K562 (cell line): ENCODE results near the gene BGN. TPM values are rescaled to one million over a fixed set of nuclear protein-coding genes. Genes with fewer than 3 reads are reported as not detected.

Source experiments
- ATAC-seq: fragments of 200-7000 bp; cut with Tn5 transposase; 3 replicates; pipeline ENCODE4 v1.9.1; 2020; ENCODE audit warnings: moderate library complexity
- BruUV-seq: library from RNA; stranded (reverse); fragments of 400-500 nt; replicated peaks from 2 replicates; lab custom pipeline; 2021; lab: Mats Ljungman, UMichigan
- CTCF ChIA-PET: fragments of 300-600 bp; formaldehyde crosslinking; extraction: SDS; loops from one replicate; lab custom pipeline; 2021; ENCODE audit warnings: low intra/inter-chr PET ratio; lab: Yijun Ruan, JAX
- POLR2A ChIA-PET: fragments of 300-600, 350-650 bp; sonication (Branson Sonifier 250); formaldehyde crosslinking; extraction: SDS; loops from one replicate; lab custom pipeline; 2021; ENCODE audit warnings: antibody characterized with exemption, inconsistent platforms; lab: Yijun Ruan, JAX
- DNase-seq, 4 experiments: peaks; one replicate each; pipeline versions ENCODE4 v3.0.0 to v3.0.0-alpha.2; 2011 to 2018; ENCODE audit warnings: low spot score in 3 of 4, mixed read lengths in 3 of 4; ENCODE audit errors: extremely low read depth in 1 of 4
- FAIRE-seq: peaks from 2 replicates; lab custom pipeline; 2011; peaks lifted over from hg19 to GRCh38; lab: Jason Lieb, UNC
- H2AFZ ChIP-seq: 2 replicates; pipeline ENCODE4 v1.6.0; 2011; ENCODE audit warnings: low read depth, low read length, control low read depth, inconsistent platforms
- H3K27ac ChIP-seq: fragments of 200-600 bp; 3 replicates; pipeline ENCODE4 v1.8.0; 2011; ENCODE audit warnings: low read depth, mild to moderate bottlenecking, control low read depth, inconsistent platforms, low read length, moderate library complexity, mixed read lengths; ENCODE audit errors: extremely low read depth
- H3K27me3 ChIP-seq, 2 experiments: fragments of 300-600 bp in 1 of 2; 2 replicates in 1 of 2; 3 replicates in 1 of 2; pipeline versions ENCODE4 v1.6.0 to v1.8.0; 2011; ENCODE audit warnings: inconsistent platforms in 2 of 2, low read length in 2 of 2, mild to moderate bottlenecking in 1 of 2, mixed read lengths in 1 of 2, moderate library complexity in 1 of 2; ENCODE audit not compliant: control insufficient read depth in 2 of 2, insufficient read depth in 2 of 2
- H3K36me3 ChIP-seq: fragments of 300-600 bp; 3 replicates; pipeline ENCODE4 v1.8.0; 2011; ENCODE audit warnings: mild to moderate bottlenecking, low read length, inconsistent platforms; ENCODE audit not compliant: control insufficient read depth, insufficient read depth
- H3K4me1 ChIP-seq, 2 experiments: fragments of 200-600 bp in 1 of 2; replicated peaks in 1 of 2; 2 replicates in 1 of 2; 3 replicates in 1 of 2; pipeline versions ENCODE4 v1.5.1 to v1.8.0; 2011; ENCODE audit warnings: inconsistent platforms in 2 of 2, low read length in 2 of 2, mild to moderate bottlenecking in 1 of 2, mixed read lengths in 1 of 2, moderate library complexity in 1 of 2; ENCODE audit not compliant: control insufficient read depth in 2 of 2, insufficient read depth in 2 of 2
- H3K4me2 ChIP-seq: 2 replicates; pipeline ENCODE4 v1.6.1; 2011; ENCODE audit warnings: low read length, control low read depth, inconsistent platforms, mixed read lengths; ENCODE audit not compliant: insufficient read depth
- H3K4me3 ChIP-seq: fragments of 200-600 bp; sonication (generic), shearing (Covaris generic); 2 replicates; pipeline ENCODE4 v1.5.1; 2016; ENCODE audit warnings: control low read depth, inconsistent platforms
- H3K79me2 ChIP-seq: fragments of 200-600 bp; 3 replicates; pipeline ENCODE4 v1.8.0; 2011; ENCODE audit warnings: low read length, inconsistent platforms; ENCODE audit not compliant: control insufficient read depth, insufficient read depth
- H3K9ac ChIP-seq, 2 experiments: 2 replicates each; pipeline versions ENCODE4 v1.6.0 to v1.6.1; 2011; ENCODE audit warnings: low read depth in 2 of 2, low read length in 2 of 2, control low read depth in 1 of 2, inconsistent platforms in 1 of 2, mild to moderate bottlenecking in 1 of 2, mixed read lengths in 1 of 2; ENCODE audit not compliant: insufficient read depth in 1 of 2
- H3K9me1 ChIP-seq: one replicate; pipeline ENCODE4 v1.6.0; 2011; ENCODE audit warnings: inconsistent platforms, mild to moderate bottlenecking, low read length, moderate library complexity; ENCODE audit not compliant: control insufficient read depth, insufficient read depth
- H3K9me3 ChIP-seq: replicated peaks from 2 replicates; pipeline ENCODE4 v1.5.1; 2011; ENCODE audit warnings: low read depth, low read length, inconsistent platforms; ENCODE audit not compliant: control insufficient read depth, insufficient read depth
- H4K20me1 ChIP-seq: replicated peaks from 2 replicates; pipeline ENCODE4 v1.6.1; 2011; ENCODE audit warnings: low read length, inconsistent platforms, mixed read lengths; ENCODE audit not compliant: control insufficient read depth, insufficient read depth
- FOXA3 ChIP-seq, 2 experiments: fragments of 450-650 bp in 1 of 2; sonication (generic) in 1 of 2; formaldehyde crosslinking; IDR thresholded peaks in 1 of 2; conservative IDR thresholded peaks in 1 of 2; 2 replicates each; pipeline versions ENCODE4 v1.4.0 to v1.8.0; 2020 to 2022; ENCODE audit warnings: mild to moderate bottlenecking in 2 of 2, missing genetic modification reagents in 1 of 2
- HNRNPH1 ChIP-seq: fragments of 200-400 bp; formaldehyde crosslinking; optimal IDR thresholded peaks from 2 replicates; pipeline ENCODE3; 2017; ENCODE audit warnings: low read depth, mild to moderate bottlenecking, low read length, moderate library complexity
- ILK ChIP-seq: fragments of 450-650 bp; IDR thresholded peaks from 2 replicates; pipeline ENCODE4 v1.6.1; 2016; ENCODE audit warnings: missing genetic modification characterization, low read depth, mild to moderate bottlenecking, missing compliant biosample characterization, moderate library complexity, borderline replicate concordance
- NFIC ChIP-seq: fragments of 450-650 bp; IDR thresholded peaks from 2 replicates; pipeline ENCODE4 v1.6.1; 2017; ENCODE audit warnings: mild to moderate bottlenecking, inconsistent platforms
- NFRKB ChIP-seq: fragments of 450-650 bp; IDR thresholded peaks from 2 replicates; pipeline ENCODE4 v1.6.1; 2016; ENCODE audit warnings: low read depth
- RBFOX2 ChIP-seq: fragments of 200-400 bp; formaldehyde crosslinking; IDR thresholded peaks from 2 replicates; pipeline ENCODE4 v1.6.1; 2017; ENCODE audit warnings: low read depth, mild to moderate bottlenecking, low read length, moderate library complexity
- RNF2 ChIP-seq: sonication (generic); IDR thresholded peaks from 2 replicates; pipeline ENCODE4 v1.6.1; 2016
- SP2 ChIP-seq: IDR thresholded peaks from 2 replicates; pipeline ENCODE4 v1.6.1; 2011; ENCODE audit warnings: mild to moderate bottlenecking, low read depth, low read length, moderate library complexity; ENCODE audit not compliant: poor library complexity, severe bottlenecking; ENCODE audit errors: extremely low read depth
- ZNF766 ChIP-seq: fragments of 200-800 bp; sonication (Bioruptor generic); conservative IDR thresholded peaks from 2 replicates; pipeline ENCODE4 v1.6.1; 2016; ENCODE audit warnings: missing genetic modification characterization, missing compliant biosample characterization
- whole genome bisulfite sequencing: fragments of 100-300 bp; shearing (Covaris generic); methylation state at CpG from one replicate; pipeline ENCODE4 v1.1.6; 2016; ENCODE audit warnings: low coverage, mixed read lengths; ENCODE audit not compliant: insufficient coverage; ENCODE audit errors: missing lambda C conversion rate; 5-methylcytosine and 5-hydroxymethylcytosine counted together
- in situ Hi-C: fragments of 300-500 bp; cut with MboI; formaldehyde crosslinking; loops from 4 replicates; pipeline ENCODE4 v1.15.0; 2018; ENCODE audit warnings: inconsistent platforms, mixed read lengths
- intact Hi-C: fragments of 100-400 bp; cut with micrococcal nuclease; formaldehyde crosslinking; loops from 2 replicates; pipeline ENCODE4 v1.14.2; 2022
- polyA plus RNA-seq, 8 experiments: library from polyadenylated mRNA; depleted of rRNA in 4 of 8; stranded (reverse) in 5 of 8; unstranded in 3 of 8; fragments of >200 nt; fragmentation: Nextera tagmentation in 2 of 8; fragmentation: Illumina TruSeq in 1 of 8; extraction: Ambion mirVana in 2 of 8; extraction: Trizol in 1 of 8; gene quantifications; 2 replicates each; pipeline versions ENCODE4 v1.2.1 to v1.2.3, GENCODE V29; 2011 to 2014; ENCODE audit warnings: inconsistent platforms in 1 of 8, missing spikeins in 1 of 8
- total RNA-seq, 7 experiments: library from RNA; depleted of rRNA in 6 of 7; stranded (reverse); fragments of >200 nt in 6 of 7; fragmentation: Illumina TruSeq in 2 of 7; extraction: Trizol in 2 of 7; gene quantifications; 2 replicates each; pipeline versions ENCODE4 v1.2.1 to v1.2.3, GENCODE V29; 2011 to 2021; ENCODE audit warnings: low replicate concordance in 1 of 7
- TF ChIP-seq, protein P1 (sequence below): fragments of 450-650 bp; IDR thresholded peaks from 2 replicates; pipeline ENCODE4 v1.7.0; 2016; ENCODE audit warnings: borderline replicate concordance

Gene BGN
- total and polyA plus RNA-seq, 9 of the 15 experiments (the other 6 are each of a cell fraction or from before 2014, with no cell fraction given) = 0.11 TPM; not detected in 8

DNA sequence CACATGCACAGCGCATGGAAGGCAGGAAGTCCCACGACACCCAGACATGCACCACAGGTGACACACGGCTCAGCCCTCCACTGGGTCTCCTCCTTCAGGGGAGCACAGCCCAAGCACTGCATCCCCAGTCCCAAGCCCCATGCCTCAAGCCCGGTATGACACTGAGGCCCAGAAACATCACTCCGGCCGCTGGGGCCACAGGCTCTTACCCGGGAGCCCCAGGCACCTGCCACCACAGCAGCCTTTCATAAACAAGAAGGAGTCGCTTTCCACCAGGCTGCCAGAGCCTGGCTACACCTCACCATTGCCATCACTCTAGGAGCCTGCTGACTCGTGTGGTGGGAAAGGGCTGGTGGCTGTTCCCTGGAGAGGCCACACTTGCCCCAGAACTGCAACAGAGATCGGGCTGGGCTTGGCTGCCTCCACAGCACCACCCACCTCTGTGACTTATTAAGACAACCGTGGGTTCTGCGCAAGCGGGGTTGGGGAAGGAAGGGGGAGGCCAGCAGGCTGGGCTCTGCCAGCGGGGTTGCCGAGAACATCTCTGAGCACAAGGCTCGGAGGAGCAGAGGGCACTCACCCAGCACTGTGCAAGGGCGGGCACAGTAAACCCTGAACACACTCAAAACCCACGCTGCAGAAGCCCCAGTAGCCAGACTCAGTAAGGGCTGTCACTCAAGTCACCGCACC is 28.9 kb upstream of the BGN start:
- CTCF ChIA-PET = no interaction called here
- TF ChIP-seq RBFOX2 (peak; percentile 44; the same call in 1 of the 2 replicates), NFRKB (no peak)
- TF ChIP-seq, all 486 proteins: peak for 1

DNA sequence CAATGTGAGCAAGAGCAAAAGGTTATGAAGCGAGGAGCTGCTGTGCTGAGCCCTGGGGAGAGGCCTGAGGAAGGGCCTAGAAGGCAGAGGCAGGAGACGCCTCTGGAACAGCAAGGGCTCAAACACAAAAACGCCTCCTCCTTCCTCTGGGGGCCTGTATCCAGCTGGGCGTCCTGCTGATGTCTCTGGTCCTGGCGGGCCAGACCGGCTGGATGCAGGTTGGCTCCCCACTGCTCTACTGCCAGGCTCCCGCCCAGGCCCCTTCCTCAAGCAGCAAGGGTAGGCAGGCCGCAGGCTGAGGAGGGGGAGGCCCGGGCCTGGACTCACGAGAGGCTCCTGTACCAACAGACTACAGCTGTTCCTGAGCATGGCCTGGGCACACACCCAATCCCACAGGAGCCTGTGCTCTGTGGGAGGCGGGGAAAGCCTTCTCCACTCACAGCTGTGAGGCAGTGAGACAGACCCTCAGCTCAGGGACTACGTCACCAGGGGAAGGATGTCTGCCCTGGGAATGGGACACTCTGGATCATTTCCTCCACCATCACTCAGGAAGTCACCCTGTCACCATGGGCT is 26.7 kb upstream of the BGN start:
- Histone ChIP-seq H3K9me1 (no peaks in the 10 kb centered on the region), H3K4me2 (no peak overlapping the region), H4K20me1 (0 out of 2 replicates have a peak, but pooled peaks cover 2% of the 10 kb centered on the region), H3K9ac (peak overlapping the region in 1 of 2 experiments; percentile 97; a peak in 2 of 4 replicates), H3K4me3 (no peak overlapping the region), H3K27ac (no peak overlapping the region), H3K27me3 (no peaks in the 10 kb centered on the region), H3K79me2 (peaks cover 29% of the 10 kb centered on the region), H3K4me1 (peaks cover 0 to 35% of the 10 kb centered on the region in 2 experiments; a peak in 2 of 5 replicates), H3K9me3 (no peaks in the 10 kb centered on the region), H2AFZ (no peak overlapping the region), H3K36me3 (peaks cover 53% of the 10 kb centered on the region; the same call in 2 of the 3 replicates)
- WGBS = 100% methylated on average over 1 of the region's 12 CpGs
- BruUV-seq = no TSS peak
- DNase-seq = no peak
- no peak for ATAC-seq
- TF ChIP-seq, protein P1, sequence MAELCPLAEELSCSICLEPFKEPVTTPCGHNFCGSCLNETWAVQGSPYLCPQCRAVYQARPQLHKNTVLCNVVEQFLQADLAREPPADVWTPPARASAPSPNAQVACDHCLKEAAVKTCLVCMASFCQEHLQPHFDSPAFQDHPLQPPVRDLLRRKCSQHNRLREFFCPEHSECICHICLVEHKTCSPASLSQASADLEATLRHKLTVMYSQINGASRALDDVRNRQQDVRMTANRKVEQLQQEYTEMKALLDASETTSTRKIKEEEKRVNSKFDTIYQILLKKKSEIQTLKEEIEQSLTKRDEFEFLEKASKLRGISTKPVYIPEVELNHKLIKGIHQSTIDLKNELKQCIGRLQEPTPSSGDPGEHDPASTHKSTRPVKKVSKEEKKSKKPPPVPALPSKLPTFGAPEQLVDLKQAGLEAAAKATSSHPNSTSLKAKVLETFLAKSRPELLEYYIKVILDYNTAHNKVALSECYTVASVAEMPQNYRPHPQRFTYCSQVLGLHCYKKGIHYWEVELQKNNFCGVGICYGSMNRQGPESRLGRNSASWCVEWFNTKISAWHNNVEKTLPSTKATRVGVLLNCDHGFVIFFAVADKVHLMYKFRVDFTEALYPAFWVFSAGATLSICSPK = no peak
- TF ChIP-seq HNRNPH1 (no peak), ZNF766 (CRISPR knock-in tag) (no peak), RNF2 (no peak), FOXA3 (CRISPR knock-in tag; conservative IDR thresholded peaks at IDR 0.05 in 1 of 2, IDR thresholded peaks at IDR 0.05 in 1 of 2) (no peak), NFIC (no peak), ILK (tag) (no peak), SP2 (no peak)
- intact Hi-C loops (no loop called here), in situ Hi-C loops (no loop called here)
- ChIA-PET CTCF (no interaction called here), POLR2A (interaction anchor here (0.6 to 1.2 kb wide), 3 partner anchors 40 to 414 kb away, joined by 3 to 5 read pairs (median 3); no protein-coding TSS in a partner anchor)
- FAIRE-seq = no peak

More for the DNA sequence above, 28.9 kb upstream of the BGN start:
- no peak overlapping the region for H3K4me2 ChIP-seq
- ATAC-seq (no peak), FAIRE-seq (no peak), DNase-seq (no peak)
- POLR2A ChIA-PET = no interaction called here
- no TSS peak for BruUV-seq
- no peaks in the 10 kb centered on the region for H3K9me3 ChIP-seq
- WGBS = 97% methylated on average over 7 of the region's 19 CpGs
- no peaks in the 10 kb centered on the region for H3K9me1 ChIP-seq
- no peak overlapping the region; a peak in 1 of 4 replicates for H3K9ac ChIP-seq
- H4K20me1 ChIP-seq = peaks cover 7% of the 10 kb centered on the region; the same call in 1 of the 2 replicates
- no peaks in the 10 kb centered on the region for H3K27me3 ChIP-seq
- H3K36me3 ChIP-seq = peaks cover 75% of the 10 kb centered on the region
- H2AFZ ChIP-seq = no peak overlapping the region
- intact Hi-C loops = no loop called here
- H3K4me1 ChIP-seq = peaks cover 0 to 26% of the 10 kb centered on the region in 2 experiments; a peak in 2 of 5 replicates
- H3K79me2 ChIP-seq = peaks cover 29% of the 10 kb centered on the region
- no peak overlapping the region for H3K27ac ChIP-seq
- H3K4me3 ChIP-seq = no peak overlapping the region
- in situ Hi-C loops = no loop called here
